HG03342 (cell line): ENCODE measurements around the gene NTM.
"Not testable (repeated sequence)": the region's sequence is repeated elsewhere in the genome, so short reads cannot be mapped to it uniquely, and the experiment has no call there.

Source experiments
- ATAC-seq: cut with Tn5 transposase; IDR thresholded peaks from one replicate; pipeline ENCODE4 v1.9.1; 2021; ENCODE audit warnings: mild to moderate bottlenecking, moderate library complexity; ENCODE audit not compliant: unreplicated experiment

The NTM gene

GRCh38 chr11:131662993-131663392 is 292.6 kb downstream of the NTM start:
- ATAC-seq, result no peak

DNA sequence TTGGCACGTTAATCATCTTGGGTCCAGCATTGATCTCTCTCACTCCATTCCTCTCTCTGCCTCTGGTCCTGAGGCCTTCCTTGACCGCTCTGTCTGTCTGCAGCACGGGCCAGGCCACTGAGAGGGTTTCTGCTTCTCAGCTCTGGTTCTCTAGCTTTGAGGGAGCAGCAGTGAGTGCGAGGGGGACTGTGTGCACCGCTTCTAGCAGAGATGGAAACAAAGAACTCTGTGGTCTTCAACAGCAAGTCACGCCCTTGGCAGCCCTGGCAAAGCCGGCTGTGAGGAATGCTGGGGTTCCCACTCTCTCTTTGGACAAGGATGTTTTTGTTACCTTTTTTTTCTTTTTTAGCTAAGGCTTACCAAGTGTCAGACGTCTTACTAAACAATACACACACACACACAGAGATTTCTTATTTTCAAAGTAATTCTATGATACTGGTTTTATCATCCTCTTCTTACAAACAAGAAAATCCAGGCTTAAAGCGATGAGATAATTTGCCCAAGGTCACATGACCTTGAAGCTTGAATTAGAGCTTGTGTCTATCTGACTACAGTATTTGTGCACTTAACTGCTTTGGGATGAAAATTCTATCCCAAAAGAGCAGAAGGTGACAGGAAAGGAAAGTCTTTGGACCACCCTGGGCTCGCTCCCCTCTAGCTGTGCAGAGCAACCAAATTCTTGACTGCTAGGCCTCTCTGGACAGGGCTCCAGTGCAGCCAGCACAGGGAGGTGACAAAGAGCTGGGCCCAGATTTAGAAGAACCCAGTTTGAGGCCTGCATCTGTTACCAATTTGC is 293.2 kb downstream of the NTM start:
- ATAC-seq, result no peak

DNA sequence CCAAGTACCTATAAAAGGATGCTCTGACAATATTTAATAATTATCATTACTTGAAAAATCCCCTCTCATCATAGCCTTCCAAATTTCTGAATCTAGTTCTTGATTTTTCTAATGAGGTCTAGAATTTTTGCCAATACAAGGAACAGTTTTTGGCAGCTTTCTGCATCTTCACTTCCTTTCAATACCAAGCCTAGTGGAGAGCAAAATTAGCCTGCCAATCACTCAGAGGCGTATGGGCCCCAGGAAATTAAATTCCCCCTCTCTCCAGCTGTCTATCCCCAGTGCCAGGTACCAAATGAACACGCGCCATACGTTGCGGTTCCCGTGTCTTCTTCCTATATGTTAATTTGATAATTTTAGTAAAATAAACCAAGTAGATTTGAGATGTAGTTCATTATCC is 293.9 kb downstream of the NTM start:
- no peak for ATAC-seq

DNA sequence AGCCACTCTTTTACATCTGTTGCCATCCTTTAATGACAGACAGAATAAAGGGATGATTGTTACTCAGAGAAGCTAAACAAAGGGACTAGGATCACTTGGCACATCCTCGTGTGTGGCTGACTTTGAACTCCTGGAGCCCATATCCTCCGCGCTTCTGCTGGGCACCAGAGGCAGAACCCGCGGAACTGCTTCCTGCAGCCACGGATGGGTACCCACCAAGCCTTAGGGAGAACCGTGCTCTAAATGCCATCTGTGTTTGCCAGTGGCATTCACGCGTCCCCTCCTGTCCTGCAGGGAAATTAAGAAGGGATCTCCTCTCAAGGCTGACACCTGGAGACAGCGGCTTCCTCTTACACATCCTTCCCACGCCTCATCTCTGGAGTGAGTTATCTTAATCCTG is 294.4 kb downstream of the NTM start:
- no peak for ATAC-seq

DNA sequence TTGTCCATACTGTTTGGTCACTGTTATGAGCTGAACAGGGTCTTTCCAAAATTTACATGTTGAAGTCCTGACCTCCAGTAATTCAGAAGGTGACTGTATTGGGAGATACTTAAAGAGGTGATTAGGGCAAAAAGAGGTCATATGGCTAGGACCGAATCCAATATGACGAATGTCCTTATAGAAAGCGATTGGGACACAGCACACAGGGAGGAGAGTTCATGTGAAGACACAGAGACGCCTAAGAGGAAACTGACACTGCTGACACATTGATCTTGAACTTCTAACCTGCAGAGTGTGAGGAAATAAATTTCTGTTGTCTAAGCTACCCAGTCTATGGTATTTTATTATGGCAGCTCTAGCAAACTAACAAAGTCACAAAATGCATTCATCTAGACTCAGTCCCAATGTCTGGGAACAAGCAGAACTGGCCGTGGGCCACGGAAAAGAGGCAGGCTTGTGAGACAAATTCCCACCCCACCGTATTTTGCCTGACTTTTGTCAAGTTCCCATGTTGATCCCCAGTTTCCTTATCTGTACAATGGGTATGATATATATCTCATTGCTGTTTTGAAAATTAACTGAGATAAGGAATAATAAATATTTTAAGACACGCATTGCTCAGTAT is 295.0 kb downstream of the NTM start:
- ATAC-seq, result no peak

- ATAC-seq, result no peak
Observed at GRCh38 chr11:131666006-131666405, 295.6 kb downstream of the NTM start.

DNA sequence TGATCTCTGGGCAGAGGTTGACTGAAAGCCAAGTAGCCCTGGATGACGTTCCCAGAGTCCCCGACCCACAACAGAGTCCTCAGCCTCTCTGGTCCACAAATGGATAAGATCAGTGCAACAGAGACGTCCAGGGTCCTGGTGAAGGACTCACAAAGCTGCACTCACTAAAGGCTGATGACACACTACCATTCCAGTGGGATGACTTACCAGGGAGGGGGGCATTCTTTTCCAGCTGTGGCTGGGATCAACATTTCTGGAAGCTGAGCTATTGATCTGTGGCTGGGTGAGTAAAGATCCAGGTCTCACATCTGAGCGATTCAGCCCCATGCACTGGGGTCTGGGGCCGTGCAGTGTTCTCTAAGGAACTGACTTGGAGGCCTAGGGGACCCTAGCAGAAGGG is 296.2 kb downstream of the NTM start:
- no peak for ATAC-seq

GRCh38 chr11:131667566-131667965 is 297.2 kb downstream of the NTM start:
- no peak for ATAC-seq

DNA sequence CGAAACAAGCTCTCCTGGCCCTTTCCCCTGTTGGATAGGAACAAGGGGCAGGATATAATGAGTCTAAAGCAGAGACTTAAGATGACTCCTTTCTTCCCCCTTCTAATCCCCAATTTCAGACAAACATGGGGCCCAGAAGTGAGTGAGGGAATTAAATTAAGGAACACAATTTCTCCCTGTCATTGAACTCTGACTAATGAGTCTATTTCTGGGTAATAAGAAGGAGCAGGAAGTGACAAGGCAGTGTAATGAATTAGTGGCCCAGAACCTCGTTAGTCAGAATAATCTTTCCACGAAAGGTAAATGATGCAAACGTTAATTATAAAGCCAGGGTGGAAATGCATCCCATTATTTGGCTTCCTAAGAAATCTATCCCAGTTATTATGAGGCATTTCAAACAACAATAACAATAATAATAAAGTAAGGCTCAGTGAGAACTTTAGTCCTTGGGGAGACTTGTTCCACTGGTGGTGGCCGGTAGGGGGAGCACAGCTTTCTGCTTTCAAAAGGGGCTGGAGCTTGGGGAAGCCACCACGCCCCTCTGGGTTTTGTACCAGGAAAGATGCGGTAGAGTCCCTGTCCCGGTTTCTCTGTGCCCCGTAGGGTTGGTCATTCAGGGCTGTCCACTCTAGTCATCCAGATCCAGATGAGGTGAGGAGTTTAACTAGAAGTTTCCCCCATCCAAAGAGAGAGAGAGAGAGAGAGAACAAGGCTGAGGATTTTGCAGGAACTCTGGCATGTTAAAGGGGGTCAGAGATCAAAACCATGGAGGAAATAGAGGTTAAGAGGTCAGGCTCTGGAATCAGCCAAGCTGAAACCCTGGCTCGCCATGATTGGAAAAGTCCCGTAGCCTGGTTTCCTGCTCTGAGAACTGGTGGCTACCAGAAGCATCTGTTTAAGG is 298.3 kb downstream of the NTM start:
- ATAC-seq, result peak; percentile 90

GRCh38 chr11:131669401-131669780 is 299.0 kb downstream of the NTM start:
- no peak for ATAC-seq

GRCh38 chr11:131670876-131671275 is 300.5 kb downstream of the NTM start:
- no peak for ATAC-seq

GRCh38 chr11:131671320-131671719 is 300.9 kb downstream of the NTM start:
- no peak for ATAC-seq

DNA sequence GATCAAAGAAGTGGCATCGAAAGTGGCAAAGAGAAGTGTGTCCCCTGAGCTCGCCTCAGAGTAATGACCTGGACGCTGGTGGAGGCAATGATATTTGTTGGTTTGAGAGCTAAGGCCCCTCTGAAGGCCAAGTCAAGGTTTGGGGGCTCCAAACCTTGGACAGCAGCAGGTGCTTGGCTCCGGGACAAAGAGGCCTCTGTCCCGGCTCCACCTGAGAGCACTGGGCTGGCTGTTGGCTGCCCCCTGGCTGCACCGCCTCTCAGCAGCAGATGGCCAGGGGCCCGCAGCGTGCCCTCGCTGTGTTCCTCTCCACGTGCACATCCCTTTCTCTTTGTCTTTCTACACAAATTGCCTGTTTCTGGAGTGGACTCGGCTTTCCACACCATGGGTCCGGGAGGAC is 301.3 kb downstream of the NTM start:
- no peak for ATAC-seq

DNA sequence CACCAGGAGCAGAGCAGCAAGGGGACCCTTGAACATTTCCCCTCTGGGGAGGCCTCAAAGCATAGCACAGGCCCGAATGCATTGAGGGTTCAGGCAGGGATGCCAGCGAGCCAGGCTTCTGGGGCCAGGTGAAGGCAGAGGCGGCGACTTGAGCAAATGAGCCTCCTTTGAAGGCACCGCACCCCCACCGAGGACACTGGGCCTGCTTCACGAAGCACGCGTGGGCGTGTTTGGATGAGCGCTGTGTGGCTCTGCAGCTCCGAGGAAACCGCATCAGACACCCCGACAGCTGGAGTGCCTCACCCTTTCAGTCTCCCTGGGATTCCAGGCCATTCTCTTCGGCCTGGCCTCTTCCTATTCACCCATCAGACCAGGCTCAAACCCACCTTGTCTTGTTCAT is 301.8 kb downstream of the NTM start:
- no peak for ATAC-seq

DNA sequence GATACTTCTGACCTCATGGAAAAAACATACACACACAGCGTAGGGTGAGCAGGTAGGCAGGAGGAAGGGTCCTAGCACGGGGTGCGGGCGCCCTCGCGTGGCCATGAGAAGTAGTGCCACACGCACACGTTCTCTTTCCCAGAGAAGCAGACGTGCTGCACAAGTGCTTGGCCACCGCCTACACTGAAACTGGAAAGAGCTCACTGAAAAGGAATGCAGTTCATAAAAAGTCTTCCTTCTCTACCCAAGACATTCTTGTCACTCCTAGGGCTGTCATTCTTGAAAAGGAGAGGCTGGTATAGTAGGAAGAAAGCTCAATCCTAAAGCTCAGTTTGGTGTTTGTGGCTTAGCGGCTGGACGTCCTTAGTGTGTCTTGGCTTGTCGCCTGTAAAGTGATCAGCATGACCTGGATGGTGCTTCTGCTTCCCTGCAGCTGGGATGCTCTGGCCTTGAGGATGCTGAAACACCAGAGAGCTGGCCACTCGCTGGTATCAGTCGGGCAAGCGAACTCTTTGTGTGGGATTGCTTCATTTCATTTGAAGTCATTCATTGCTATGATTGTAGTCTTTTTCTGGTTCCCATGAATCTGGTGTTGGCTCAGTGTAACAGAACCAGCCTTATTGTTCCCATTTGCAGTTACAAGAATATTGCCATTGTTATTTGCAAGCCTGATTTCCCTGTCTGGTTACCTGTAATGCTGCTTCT is 303.8 kb downstream of the NTM start:
- ATAC-seq, result peak; percentile 88

DNA sequence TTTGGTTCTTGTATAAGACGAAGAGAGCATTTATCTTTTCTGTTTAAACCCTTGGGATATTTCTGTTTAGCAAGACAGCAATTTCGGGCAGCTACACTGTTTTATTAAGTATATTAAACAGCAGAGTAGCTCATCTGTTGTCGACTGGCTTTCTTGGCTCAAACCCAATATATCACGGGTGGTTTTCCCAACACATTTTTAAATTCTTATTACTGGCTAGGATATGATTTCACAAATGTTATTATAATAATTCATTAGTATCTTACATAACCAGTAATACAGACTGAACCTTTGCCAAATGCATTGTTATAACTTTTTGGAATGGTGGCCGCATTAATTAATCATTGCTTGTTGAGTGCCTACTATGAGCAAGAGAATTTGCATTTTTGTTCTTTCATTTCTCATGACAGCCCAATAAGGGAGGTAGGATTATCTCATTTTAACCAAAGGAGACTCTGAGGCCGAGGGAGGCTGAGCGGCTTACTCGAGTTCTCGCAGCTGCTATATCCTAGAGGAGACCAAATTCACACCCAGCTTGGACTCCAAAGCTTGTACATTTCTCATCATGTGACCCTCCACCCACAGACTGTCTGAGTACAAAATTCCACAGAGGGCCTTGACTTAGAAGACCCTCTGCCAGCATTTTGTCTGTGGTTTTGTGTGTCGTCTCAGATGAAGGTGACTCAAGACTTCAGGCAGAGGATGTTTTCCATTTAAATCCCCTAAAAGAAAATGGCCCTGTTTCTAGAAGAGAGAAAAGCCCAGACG is 304.9 kb downstream of the NTM start:
- ATAC-seq, result no peak

GRCh38 chr11:131677828-131678470 is 307.5 kb downstream of the NTM start:
- ATAC-seq, result no peak

- ATAC-seq, result no peak
Observed at GRCh38 chr11:131678658-131679340, 308.4 kb downstream of the NTM start.

GRCh38 chr11:131680448-131680847 is 310.0 kb downstream of the NTM start:
- not testable (repeated sequence) for ATAC-seq
